Measurements from ENCODE around the gene RAB3D. TPM values are rescaled to one million over a fixed set of nuclear protein-coding genes. Genes with fewer than 3 reads are reported as not detected.
A peak's percentile ranks its signal among the peaks of the same experiment; 100 is the strongest.

Gene RAB3D
- total RNA-seq, result 19.6 and 19.8 TPM in 2 replicates

- Histone ChIP-seq H3K36me3 (ENCODE audit: control insufficient read depth, insufficient read depth, low read length) (peaks cover 3% of the 10 kb centered on the region), H3K27me3 (ENCODE audit: control insufficient read depth, insufficient read depth, low read length) (no peaks in the 10 kb centered on the region), H3K4me3 (ENCODE audit: low read depth, low read length) (peak within 1 kb of the TSS; percentile 79)
- DNase-seq (ENCODE audit: low read depth), result no peak
- no peak for TF ChIP-seq CTCF (IDR thresholded peaks at IDR 0.05; ENCODE audit: insufficient read depth, low read length, poor library complexity, severe bottlenecking)
Measured at GRCh38 chr19:11339254-11340098, at the start of gene RAB3D. Gene RAB3D, minus strand, starts transcription at chr19:11339657. Its CDS starts 2,258 bp downstream, at chr19:11337399.

GRCh38 chr19:11387162-11388034 is 47.9 kb upstream of the RAB3D start:
- no peak overlapping the region for H3K4me3 ChIP-seq (ENCODE audit: low read depth, low read length)
- no peaks in the 10 kb centered on the region for H3K36me3 ChIP-seq (ENCODE audit: control insufficient read depth, insufficient read depth, low read length)
- TF ChIP-seq CTCF (IDR thresholded peaks at IDR 0.05; ENCODE audit: insufficient read depth, low read length, poor library complexity, severe bottlenecking), result no peak
- peaks cover 7% of the 10 kb centered on the region for H3K27me3 ChIP-seq (ENCODE audit: control insufficient read depth, insufficient read depth, low read length)
- no peak for DNase-seq (ENCODE audit: low read depth)

- H3K36me3 ChIP-seq (ENCODE audit: control insufficient read depth, insufficient read depth, low read length), result no peaks in the 10 kb centered on the region
- peaks cover 12% of the 10 kb centered on the region for H3K27me3 ChIP-seq (ENCODE audit: control insufficient read depth, insufficient read depth, low read length)
- H3K4me3 ChIP-seq (ENCODE audit: low read depth, low read length), result no peak overlapping the region
- DNase-seq (ENCODE audit: low read depth), result no peak
- TF ChIP-seq CTCF (IDR thresholded peaks at IDR 0.05; ENCODE audit: insufficient read depth, low read length, poor library complexity, severe bottlenecking), result no peak
Measured at GRCh38 chr19:11384778-11385129, 45.3 kb upstream of the RAB3D start.

GRCh38 chr19:11383706-11384048 is 44.2 kb upstream of the RAB3D start:
- Histone ChIP-seq H3K27me3 (ENCODE audit: control insufficient read depth, insufficient read depth, low read length) (peaks cover 12% of the 10 kb centered on the region), H3K36me3 (ENCODE audit: control insufficient read depth, insufficient read depth, low read length) (no peaks in the 10 kb centered on the region), H3K4me3 (ENCODE audit: low read depth, low read length) (peak overlapping the region; percentile 36)
- TF ChIP-seq CTCF (IDR thresholded peaks at IDR 0.05; ENCODE audit: insufficient read depth, low read length, poor library complexity, severe bottlenecking), result no peak
- DNase-seq (ENCODE audit: low read depth), result no peak

- Histone ChIP-seq H3K36me3 (ENCODE audit: control insufficient read depth, insufficient read depth, low read length) (no peaks in the 10 kb centered on the region), H3K27me3 (ENCODE audit: control insufficient read depth, insufficient read depth, low read length) (peaks cover 12% of the 10 kb centered on the region), H3K4me3 (ENCODE audit: low read depth, low read length) (peak overlapping the region; percentile 36)
- peak; percentile 82 for TF ChIP-seq CTCF (IDR thresholded peaks at IDR 0.05; ENCODE audit: insufficient read depth, low read length, poor library complexity, severe bottlenecking)
- DNase-seq (ENCODE audit: low read depth), result no peak
Measured at GRCh38 chr19:11382898-11383705, 43.6 kb upstream of the RAB3D start.

Measured in kidney epithelial cell (primary cell).